Measurements from ENCODE around the gene KLKB1.

Gene KLKB1

GRCh38 chr4:186189656-186190055, 37.7 kb upstream of the KLKB1 start:
- Histone ChIP-seq H3K4me1 (ENCODE audit: control insufficient read depth, insufficient read depth, low read length) (no peaks in the 10 kb centered on the region; the same call in 1 of the 2 replicates), H3K36me3 (ENCODE audit: control insufficient read depth in 2 of 2, insufficient read depth in 1 of 2, low read length in 2 of 2) (no peaks in the 10 kb centered on the region), H3K27ac (ENCODE audit: extremely low read depth, low read depth, low read length) (no peak overlapping the region), H3K9me3 (ENCODE audit: control insufficient read depth, insufficient read depth, low read depth, low read length) (no peaks in the 10 kb centered on the region), H3K4me3 (ENCODE audit: low read depth, low read length) (no peak overlapping the region)
- no peak for TF ChIP-seq ZNF202 (tag by site-specific recombination; IDR thresholded peaks at IDR 0.05; ENCODE audit: borderline replicate concordance)
- no peak for TF ChIP-seq ZXDB (tag by site-specific recombination; IDR thresholded peaks at IDR 0.05)
- TF ChIP-seq ZFP3 (tag by site-specific recombination; IDR thresholded peaks at IDR 0.05; ENCODE audit: low read depth) = no peak
- TF ChIP-seq GLIS1 (tag by site-specific recombination; IDR thresholded peaks at IDR 0.05) = no peak
- TF ChIP-seq ZBTB7A (tag by site-specific recombination; IDR thresholded peaks at IDR 0.05; ENCODE audit: low read depth) = no peak
- TF ChIP-seq ZNF426 (tag by site-specific recombination; IDR thresholded peaks at IDR 0.05) = no peak
- no peak for TF ChIP-seq ZNF398 (tag by site-specific recombination; IDR thresholded peaks at IDR 0.05)
- no peak for TF ChIP-seq ZNF26 (tag by site-specific recombination; IDR thresholded peaks at IDR 0.05)
- TF ChIP-seq MEIS1 (CRISPR knock-in tag; IDR thresholded peaks at IDR 0.05; ENCODE audit: borderline replicate concordance) = no peak
- TF ChIP-seq HOXC10 (CRISPR knock-in tag; IDR thresholded peaks at IDR 0.05) = no peak
- ChIA-PET CTCF (no interaction called here), POLR2A (no interaction called here)

GRCh38 chr4:186190581-186191199, 36.6 kb upstream of the KLKB1 start:
- peak overlapping the region; percentile 84 for H3K27ac ChIP-seq (ENCODE audit: extremely low read depth, low read depth, low read length)
- H3K9me3 ChIP-seq (ENCODE audit: control insufficient read depth, insufficient read depth, low read depth, low read length) = no peaks in the 10 kb centered on the region
- CTCF ChIA-PET = interaction anchor here (1.0 kb wide), 1 partner anchor 85 kb away, joined by 3 read pairs; no protein-coding TSS in a partner anchor
- POLR2A ChIA-PET = interaction anchor here (1.2 to 1.6 kb wide), 2 partner anchors 12 to 123 kb away, joined by 3 read pairs; no protein-coding TSS in a partner anchor
- H3K4me3 ChIP-seq (ENCODE audit: low read depth, low read length) = peak overlapping the region; percentile 77
- H3K36me3 ChIP-seq (ENCODE audit: control insufficient read depth in 2 of 2, insufficient read depth in 1 of 2, low read length in 2 of 2) = no peaks in the 10 kb centered on the region
- no peaks in the 10 kb centered on the region; the same call in 1 of the 2 replicates for H3K4me1 ChIP-seq (ENCODE audit: control insufficient read depth, insufficient read depth, low read length)
- TF ChIP-seq ZNF221 (tag by site-specific recombination; IDR thresholded peaks at IDR 0.05; ENCODE audit: borderline replicate concordance) = no peak
- no peak for TF ChIP-seq ZNF239 (tag by site-specific recombination; IDR thresholded peaks at IDR 0.05)
- TF ChIP-seq ZNF76 (tag by site-specific recombination; IDR thresholded peaks at IDR 0.05; ENCODE audit: borderline replicate concordance, low read depth) = peak; percentile 24; the same call in 1 of the 2 replicates
- TF ChIP-seq ZNF223 (tag by site-specific recombination; IDR thresholded peaks at IDR 0.05) = no peak
- no peak for TF ChIP-seq ZNF175 (tag by site-specific recombination; IDR thresholded peaks at IDR 0.05)
- TF ChIP-seq ZNF658 (tag by site-specific recombination; IDR thresholded peaks at IDR 0.05) = no peak
- no peak for TF ChIP-seq ZNF280C (tag by site-specific recombination; IDR thresholded peaks at IDR 0.05)
- TF ChIP-seq ZNF335 (tag by site-specific recombination; conservative IDR thresholded peaks at IDR 0.05) = peak; percentile 78
- no peak for TF ChIP-seq ZNF555 (tag by site-specific recombination; conservative IDR thresholded peaks at IDR 0.05)
- TF ChIP-seq ZNF184 (tag by site-specific recombination; IDR thresholded peaks at IDR 0.05) = no peak
- peak; percentile 12; the same call in 1 of the 2 replicates for TF ChIP-seq ZNF623 (tag by site-specific recombination; IDR thresholded peaks at IDR 0.05)
- TF ChIP-seq KLF17 (tag by site-specific recombination; IDR thresholded peaks at IDR 0.05) = no peak
- no peak for TF ChIP-seq ZNF114 (tag by site-specific recombination; IDR thresholded peaks at IDR 0.05)
- peak; percentile 70 for TF ChIP-seq CTCF (tag by site-specific recombination; IDR thresholded peaks at IDR 0.05)
- TF ChIP-seq ZFP37 (tag by site-specific recombination; IDR thresholded peaks at IDR 0.05) = no peak
- TF ChIP-seq ZNF660 (tag by site-specific recombination; IDR thresholded peaks at IDR 0.05) = no peak
- TF ChIP-seq ZNF585B (tag by site-specific recombination; IDR thresholded peaks at IDR 0.05) = peak; percentile 97

Measured in HEK293 (cell line).